Colonic mucosa (tissue), 4 donors: ENCODE results near the gene COMMD3. TPM values are rescaled to one million over a fixed set of nuclear protein-coding genes. Genes with fewer than 3 reads are reported as not detected.

Experiments used
- DNase-seq: peaks from one replicate; pipeline ENCODE4 v3.0.0-alpha.2; 2020
- H3K27ac ChIP-seq: fragments of 200-600 bp; one replicate; pipeline ENCODE4 v1.8.0; 2021
- H3K27me3 ChIP-seq: fragments of 200-600 bp; one replicate; pipeline ENCODE4 v1.8.0; 2021
- H3K36me3 ChIP-seq: fragments of 200-600 bp; one replicate; pipeline ENCODE4 v1.8.0; 2021
- H3K4me1 ChIP-seq: fragments of 200-600 bp; one replicate; pipeline ENCODE4 v1.8.0; 2021; ENCODE audit warnings: mild to moderate bottlenecking
- H3K4me3 ChIP-seq: fragments of 200-600 bp; one replicate; pipeline ENCODE4 v1.8.0; 2021
- H3K9ac ChIP-seq, 2 donors: one replicate each; pipeline ENCODE4 v1.7.0; 2013; ENCODE audit warnings: control low read depth in 2 of 2, low read depth in 2 of 2, low read length in 2 of 2
- H3K9me3 ChIP-seq: fragments of 200-600 bp; one replicate; pipeline ENCODE4 v1.8.0; 2021
- CTCF ChIP-seq: fragments of 200-600 bp; IDR thresholded peaks from one replicate; pipeline ENCODE4 v1.8.0; 2022; ENCODE audit warnings: antibody characterized with exemption, mild to moderate bottlenecking
- intact Hi-C: fragments of 100-400 bp; cut with DNase I; formaldehyde crosslinking; loops from one replicate; pipeline ENCODE4 v1.14.1; 2022
- total RNA-seq, 2 donors: library from RNA; stranded (reverse); fragmentation: NEBNext Ultra II Directional in 1 of 2; extraction: Animal tissue kit (Norgen Biotek cat#: 25700) in 1 of 2; gene quantifications; one replicate each; pipeline ENCODE4 v1.2.1, GENCODE V29; 2021
- donor health status: healthy.
- donor health status: DM: no; HTN: no; CAD: no.
- donor health status: DM: no; HTN: no; CAD: no.

COMMD3 gene
- total RNA-seq, 2 donors from 2014 or later: 41.3 to 45.7 TPM

- H3K4me3 ChIP-seq: no peak overlapping the region
- H3K27me3 ChIP-seq: peaks cover 7% of the 10 kb centered on the region
- H3K36me3 ChIP-seq: no peaks in the 10 kb centered on the region
- H3K9ac ChIP-seq: no peak overlapping the region
- no peak for DNase-seq
- H3K27ac ChIP-seq: no peak overlapping the region
- no peak for TF ChIP-seq CTCF
- no peaks in the 10 kb centered on the region for H3K9me3 ChIP-seq
- intact Hi-C loops: loop anchor here (5.0 to 10.0 kb wide), 2 partner anchors 327 to 804 kb away; partner anchors contain the start of genes DNAJC1 and SKIDA1
- no peaks in the 10 kb centered on the region for H3K4me1 ChIP-seq
These were observed 13.0 kb downstream of the COMMD3 start for GRCh38 chr10:22329150-22329549.

- Histone ChIP-seq H3K4me1 (peaks cover 20% of the 10 kb centered on the region), H3K9ac (no peak overlapping the region), H3K27ac (no peak overlapping the region), H3K9me3 (no peaks in the 10 kb centered on the region), H3K4me3 (no peak overlapping the region), H3K36me3 (no peaks in the 10 kb centered on the region), H3K27me3 (peaks cover 37% of the 10 kb centered on the region)
- DNase-seq: no peak
- intact Hi-C loops: no loop called here
- no peak for TF ChIP-seq CTCF
These were observed 16.0 kb downstream of the COMMD3 start for GRCh38 chr10:22332116-22332692.

- Histone ChIP-seq H3K27me3 (peaks cover 49% of the 10 kb centered on the region), H3K4me3 (no peak overlapping the region), H3K4me1 (peaks cover 20% of the 10 kb centered on the region), H3K27ac (no peak overlapping the region), H3K36me3 (no peaks in the 10 kb centered on the region), H3K9ac (no peak overlapping the region), H3K9me3 (no peaks in the 10 kb centered on the region)
- intact Hi-C loops: no loop called here
- DNase-seq: no peak
- TF ChIP-seq CTCF: no peak
These were observed 17.2 kb downstream of the COMMD3 start for GRCh38 chr10:22333167-22333974.

- DNase-seq: no peak
- H3K9ac ChIP-seq: no peak overlapping the region
- H3K4me1 ChIP-seq: peaks cover 20% of the 10 kb centered on the region
- TF ChIP-seq CTCF: no peak
- H3K27me3 ChIP-seq: peaks cover 53% of the 10 kb centered on the region
- intact Hi-C loops: no loop called here
- no peaks in the 10 kb centered on the region for H3K36me3 ChIP-seq
- no peaks in the 10 kb centered on the region for H3K9me3 ChIP-seq
- H3K4me3 ChIP-seq: no peak overlapping the region
- H3K27ac ChIP-seq: no peak overlapping the region
These were observed 17.7 kb downstream of the COMMD3 start for GRCh38 chr10:22333975-22334282.

- peaks cover 20% of the 10 kb centered on the region for H3K4me1 ChIP-seq
- no peak for TF ChIP-seq CTCF
- H3K9ac ChIP-seq: peak overlapping the region; percentile 46 to 64
- no peaks in the 10 kb centered on the region for H3K9me3 ChIP-seq
- no peak overlapping the region for H3K27ac ChIP-seq
- H3K36me3 ChIP-seq: no peaks in the 10 kb centered on the region
- intact Hi-C loops: no loop called here
- DNase-seq: peak; percentile 34
- peaks cover 60% of the 10 kb centered on the region for H3K27me3 ChIP-seq
- peak overlapping the region; percentile 36 for H3K4me3 ChIP-seq
These were observed 18.4 kb downstream of the COMMD3 start for GRCh38 chr10:22334414-22335172.
